Measurements from ENCODE around the gene LYL1.

LYL1 gene

GRCh38 chr19:13104360-13104847, 1.7 kb upstream of the LYL1 start:
- DNase-seq = peak; percentile 64 to 91

- no peak for DNase-seq
Measured at GRCh38 chr19:13103581-13104359, 1.1 kb upstream of the LYL1 start.

- no peak for DNase-seq
Measured at GRCh38 chr19:13102416-13102665, 317 bp downstream of the LYL1 start.

- no peak for DNase-seq
Measured at GRCh38 chr19:13101590-13102415, 855 bp downstream of the LYL1 start.

GRCh38 chr19:13100841-13101589, 1.6 kb downstream of the LYL1 start:
- no peak for DNase-seq

- DNase-seq = peak; percentile 81 to 85
Measured at GRCh38 chr19:13100031-13100588, 2.5 kb downstream of the LYL1 start.

GRCh38 chr19:13099073-13099999, 3.3 kb downstream of the LYL1 start:
- DNase-seq = peak; percentile 82 to 86

GRCh38 chr19:13098277-13099072, 4.2 kb downstream of the LYL1 start:
- DNase-seq = peak; percentile 52 to 59

- DNase-seq = peak in 1 of 2 donors; percentile 38
Measured at GRCh38 chr19:13097463-13098258, 5.0 kb downstream of the LYL1 start.

GRCh38 chr19:13097033-13097462, 5.6 kb downstream of the LYL1 start:
- no peak for DNase-seq

GRCh38 chr19:13095934-13096927, 6.4 kb downstream of the LYL1 start:
- peak in 1 of 2 donors; percentile 37 for DNase-seq

- peak in 1 of 2 donors; percentile 55 for DNase-seq
Measured at GRCh38 chr19:13095393-13095784, 7.3 kb downstream of the LYL1 start.

GRCh38 chr19:13094771-13095392, 7.8 kb downstream of the LYL1 start:
- DNase-seq = peak in 1 of 2 donors; percentile 50

- DNase-seq = no peak
Measured at GRCh38 chr19:13094106-13094504, 8.6 kb downstream of the LYL1 start.

- peak; percentile 85 to 88 for DNase-seq
Measured at GRCh38 chr19:13093407-13094105, 9.1 kb downstream of the LYL1 start.

GRCh38 chr19:13092606-13093235, 9.9 kb downstream of the LYL1 start:
- DNase-seq = no peak

- no peak for DNase-seq
Measured at GRCh38 chr19:13092158-13092543, 10.5 kb downstream of the LYL1 start.

Measured in CD4-positive, alpha-beta T cell treated with Interleukin-4 for 1 hour (primary cell).